HEK293 (cell line): ENCODE data around the gene ACAP3.
A peak's percentile ranks its signal among the peaks of the same experiment; 100 is the strongest.

Source experiments
- BCL11A ChIP-seq: fragments of 450-650 bp; formaldehyde crosslinking; IDR thresholded peaks from 2 replicates; pipeline ENCODE4 v1.5.1; 2016; ENCODE audit warnings: low read depth, missing biosample characterization, missing genetic modification characterization
- HOXA7 ChIP-seq: sonication (generic); formaldehyde crosslinking; IDR thresholded peaks from 2 replicates; pipeline ENCODE4 v1.8.1; 2022; ENCODE audit warnings: missing genetic modification reagents, borderline replicate concordance
- HOXD13 ChIP-seq: sonication (generic); formaldehyde crosslinking; IDR thresholded peaks from 2 replicates; pipeline ENCODE4 v1.8.0; 2022; ENCODE audit warnings: missing genetic modification reagents, borderline replicate concordance
- KLF9 ChIP-seq: fragments of 450-650 bp; formaldehyde crosslinking; IDR thresholded peaks from 2 replicates; pipeline ENCODE4 v1.5.1; 2016; ENCODE audit warnings: missing biosample characterization, missing genetic modification characterization, low read depth
- SP3 ChIP-seq: fragments of 450-650 bp; formaldehyde crosslinking; IDR thresholded peaks from 2 replicates; pipeline ENCODE4 v1.5.1; 2016; ENCODE audit warnings: missing biosample characterization, missing genetic modification characterization
- SP7 ChIP-seq: fragments of 450-650 bp; formaldehyde crosslinking; IDR thresholded peaks from 2 replicates; pipeline ENCODE4 v1.5.1; 2016; ENCODE audit warnings: missing biosample characterization, missing genetic modification characterization
- WT1 ChIP-seq: fragments of 450-650 bp; formaldehyde crosslinking; IDR thresholded peaks from 2 replicates; pipeline ENCODE4 v1.5.1; 2016; ENCODE audit warnings: missing biosample characterization, missing genetic modification characterization
- ZBTB17 ChIP-seq: fragments of 450-650 bp; formaldehyde crosslinking; IDR thresholded peaks from 2 replicates; pipeline ENCODE4 v1.5.1; 2016; ENCODE audit warnings: missing biosample characterization, missing genetic modification characterization
- ZBTB48 ChIP-seq: fragments of 450-650 bp; formaldehyde crosslinking; IDR thresholded peaks from 2 replicates; pipeline ENCODE4 v1.5.1; 2016; ENCODE audit warnings: missing biosample characterization, missing genetic modification characterization
- ZFHX2 ChIP-seq: fragments of 450-650 bp; formaldehyde crosslinking; conservative IDR thresholded peaks from 2 replicates; pipeline ENCODE4 v1.5.1; 2016; ENCODE audit warnings: missing biosample characterization, missing genetic modification characterization
- ZNF132 ChIP-seq: fragments of 450-650 bp; formaldehyde crosslinking; IDR thresholded peaks from 2 replicates; pipeline ENCODE4 v1.5.1; 2017; ENCODE audit warnings: missing biosample characterization, missing genetic modification characterization, borderline replicate concordance
- ZNF133 ChIP-seq: fragments of 450-650 bp; formaldehyde crosslinking; IDR thresholded peaks from 2 replicates; pipeline ENCODE4 v1.5.1; 2016; ENCODE audit warnings: missing biosample characterization, missing genetic modification characterization
- ZNF174 ChIP-seq: fragments of 450-650 bp; formaldehyde crosslinking; IDR thresholded peaks from 2 replicates; pipeline ENCODE4 v1.5.0; 2017; ENCODE audit warnings: missing biosample characterization, mild to moderate bottlenecking, missing genetic modification characterization
- ZNF248 ChIP-seq: fragments of 450-650 bp; formaldehyde crosslinking; IDR thresholded peaks from 2 replicates; pipeline ENCODE4 v1.5.1; 2017; ENCODE audit warnings: missing biosample characterization, missing genetic modification characterization
- ZNF266 ChIP-seq: fragments of 450-650 bp; formaldehyde crosslinking; IDR thresholded peaks from 2 replicates; pipeline ENCODE4 v1.5.1; 2016; ENCODE audit warnings: missing biosample characterization, missing genetic modification characterization, low read depth
- ZNF274 ChIP-seq, 2 experiments: fragments of 200-500 bp in 1 of 2; fragments of 450-650 bp in 1 of 2; sonication (Bioruptor generic) in 1 of 2; formaldehyde crosslinking in 1 of 2; IDR thresholded peaks; 2 replicates each; pipeline versions ENCODE4 v1.5.1 to v1.6.1; 2014 to 2016; ENCODE audit warnings: borderline replicate concordance in 1 of 2, inconsistent platforms in 1 of 2, low read length in 1 of 2, missing biosample characterization in 1 of 2, missing genetic modification characterization in 1 of 2
- ZNF423 ChIP-seq: fragments of 450-650 bp; formaldehyde crosslinking; IDR thresholded peaks from 2 replicates; pipeline ENCODE4 v1.5.1; 2016; ENCODE audit warnings: missing biosample characterization, missing genetic modification characterization
- ZNF549 ChIP-seq: fragments of 450-650 bp; IDR thresholded peaks from 2 replicates; pipeline ENCODE4 v1.5.1; 2018; ENCODE audit warnings: missing biosample characterization, missing genetic modification characterization, mild to moderate bottlenecking, inconsistent platforms, moderate library complexity
- ZNF560 ChIP-seq: fragments of 450-650 bp; formaldehyde crosslinking; IDR thresholded peaks from 2 replicates; pipeline ENCODE4 v1.5.1; 2017; ENCODE audit warnings: missing biosample characterization, missing genetic modification characterization, borderline replicate concordance
- ZNF561 ChIP-seq: fragments of 450-650 bp; IDR thresholded peaks from 2 replicates; pipeline ENCODE4 v1.5.1; 2018; ENCODE audit warnings: missing biosample characterization, missing genetic modification characterization, borderline replicate concordance
- ZNF571 ChIP-seq: fragments of 450-650 bp; formaldehyde crosslinking; IDR thresholded peaks from 2 replicates; pipeline ENCODE4 v1.5.0; 2017; ENCODE audit warnings: missing biosample characterization, missing genetic modification characterization
- ZNF585B ChIP-seq: fragments of 450-650 bp; formaldehyde crosslinking; IDR thresholded peaks from 2 replicates; pipeline ENCODE4 v1.5.1; 2016; ENCODE audit warnings: missing biosample characterization, missing genetic modification characterization
- ZNF629 ChIP-seq: fragments of 450-650 bp; formaldehyde crosslinking; IDR thresholded peaks from 2 replicates; pipeline ENCODE4 v1.5.1; 2017; ENCODE audit warnings: missing biosample characterization, missing genetic modification characterization
- ZNF654 ChIP-seq: fragments of 450-650 bp; formaldehyde crosslinking; IDR thresholded peaks from 2 replicates; pipeline ENCODE4 v1.5.1; 2016; ENCODE audit warnings: low read depth, missing biosample characterization, missing genetic modification characterization
- ZNF658 ChIP-seq: fragments of 450-650 bp; formaldehyde crosslinking; IDR thresholded peaks from 2 replicates; pipeline ENCODE4; 2016; ENCODE audit warnings: missing biosample characterization, missing genetic modification characterization
- ZNF670 ChIP-seq: fragments of 450-650 bp; formaldehyde crosslinking; IDR thresholded peaks from 2 replicates; pipeline ENCODE4 v1.5.1; 2016; ENCODE audit warnings: missing biosample characterization, missing genetic modification characterization, low read depth
- ZNF707 ChIP-seq: fragments of 450-650 bp; formaldehyde crosslinking; IDR thresholded peaks from 2 replicates; pipeline ENCODE4 v1.5.1; 2016; ENCODE audit warnings: missing biosample characterization, missing genetic modification characterization
- ZNF837 ChIP-seq: fragments of 450-650 bp; formaldehyde crosslinking; IDR thresholded peaks from 2 replicates; pipeline ENCODE4 v1.5.1; 2016; ENCODE audit warnings: missing biosample characterization, missing genetic modification characterization
- ZSCAN23 ChIP-seq: fragments of 450-650 bp; formaldehyde crosslinking; IDR thresholded peaks from 2 replicates; pipeline ENCODE4 v1.5.1; 2016; ENCODE audit warnings: missing biosample characterization, missing genetic modification characterization
- TF ChIP-seq, protein P1 (sequence below): fragments of 450-650 bp; formaldehyde crosslinking; optimal IDR thresholded peaks from 2 replicates; pipeline ENCODE3; 2016; ENCODE audit warnings: missing biosample characterization, mild to moderate bottlenecking, missing genetic modification characterization
- TF ChIP-seq, protein P2 (sequence below): fragments of 450-650 bp; formaldehyde crosslinking; IDR thresholded peaks from 2 replicates; pipeline ENCODE4 v1.5.1; 2016; ENCODE audit warnings: missing biosample characterization, missing genetic modification characterization
- TF ChIP-seq, protein P3 (sequence below): fragments of 450-650 bp; formaldehyde crosslinking; IDR thresholded peaks from 2 replicates; pipeline ENCODE4 v1.5.1; 2016; ENCODE audit warnings: missing biosample characterization, missing genetic modification characterization, low read depth
- TF ChIP-seq, protein P4 (sequence below): fragments of 450-650 bp; formaldehyde crosslinking; IDR thresholded peaks from 2 replicates; pipeline ENCODE4 v1.5.1; 2017; ENCODE audit warnings: missing biosample characterization, missing genetic modification characterization
- TF ChIP-seq, protein P5 (sequence below): fragments of 450-650 bp; formaldehyde crosslinking; IDR thresholded peaks from 2 replicates; pipeline ENCODE4 v1.5.1; 2016; ENCODE audit warnings: missing biosample characterization, missing genetic modification characterization

ACAP3 gene

DNA sequence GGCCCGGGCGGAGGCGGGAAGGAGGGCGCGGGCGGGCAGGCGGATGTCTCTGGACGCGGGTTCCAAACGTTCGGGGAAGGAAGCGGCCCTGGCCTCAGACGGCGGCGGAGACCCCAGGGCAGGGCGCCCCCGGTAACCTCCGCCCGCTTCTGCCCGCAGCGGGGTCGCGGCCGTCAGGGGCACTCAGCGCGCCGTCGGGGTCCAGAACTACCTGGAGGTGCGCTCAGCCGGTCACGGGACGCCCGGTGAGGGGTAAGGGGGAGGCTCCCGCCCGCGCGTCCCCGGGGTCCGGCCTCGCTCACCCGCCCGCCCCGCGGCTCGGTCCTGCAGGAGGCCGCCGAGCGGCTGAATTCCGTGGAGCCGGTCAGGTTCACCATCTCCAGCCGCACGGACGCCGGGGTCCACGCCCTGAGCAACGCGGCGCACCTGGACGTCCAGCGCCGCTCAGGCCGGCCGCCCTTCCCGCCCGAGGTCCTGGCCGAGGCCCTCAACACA is 1.1 kb upstream of the ACAP3 start (continued):
- TF ChIP-seq ZNF274 (IDR thresholded peaks at IDR 0.05; ENCODE audit: low read length): no peak
- no peak for TF ChIP-seq ZNF274 (tag by site-specific recombination; IDR thresholded peaks at IDR 0.05; ENCODE audit: borderline replicate concordance)
- TF ChIP-seq ZNF658: no peak
- no peak for TF ChIP-seq ZNF423 (tag by site-specific recombination)
- peak; percentile 97 for TF ChIP-seq ZFHX2 (tag by site-specific recombination)
- TF ChIP-seq ZNF837 (tag by site-specific recombination): no peak
- TF ChIP-seq HOXA7: no peak
- TF ChIP-seq ZNF585B (tag by site-specific recombination): no peak
- no peak for TF ChIP-seq ZNF549
- TF ChIP-seq, protein P1, sequence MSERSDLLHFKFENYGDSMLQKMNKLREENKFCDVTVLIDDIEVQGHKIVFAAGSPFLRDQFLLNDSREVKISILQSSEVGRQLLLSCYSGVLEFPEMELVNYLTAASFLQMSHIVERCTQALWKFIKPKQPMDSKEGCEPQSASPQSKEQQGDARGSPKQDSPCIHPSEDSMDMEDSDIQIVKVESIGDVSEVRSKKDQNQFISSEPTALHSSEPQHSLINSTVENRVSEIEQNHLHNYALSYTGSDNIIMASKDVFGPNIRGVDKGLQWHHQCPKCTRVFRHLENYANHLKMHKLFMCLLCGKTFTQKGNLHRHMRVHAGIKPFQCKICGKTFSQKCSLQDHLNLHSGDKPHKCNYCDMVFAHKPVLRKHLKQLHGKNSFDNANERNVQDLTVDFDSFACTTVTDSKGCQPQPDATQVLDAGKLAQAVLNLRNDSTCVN: peak; percentile 36
- TF ChIP-seq ZNF571: no peak
- 0 out of 2 replicates have a peak, but pooled peaks have one; percentile 3 for TF ChIP-seq SP7 (tag by site-specific recombination)
- TF ChIP-seq, protein P2, sequence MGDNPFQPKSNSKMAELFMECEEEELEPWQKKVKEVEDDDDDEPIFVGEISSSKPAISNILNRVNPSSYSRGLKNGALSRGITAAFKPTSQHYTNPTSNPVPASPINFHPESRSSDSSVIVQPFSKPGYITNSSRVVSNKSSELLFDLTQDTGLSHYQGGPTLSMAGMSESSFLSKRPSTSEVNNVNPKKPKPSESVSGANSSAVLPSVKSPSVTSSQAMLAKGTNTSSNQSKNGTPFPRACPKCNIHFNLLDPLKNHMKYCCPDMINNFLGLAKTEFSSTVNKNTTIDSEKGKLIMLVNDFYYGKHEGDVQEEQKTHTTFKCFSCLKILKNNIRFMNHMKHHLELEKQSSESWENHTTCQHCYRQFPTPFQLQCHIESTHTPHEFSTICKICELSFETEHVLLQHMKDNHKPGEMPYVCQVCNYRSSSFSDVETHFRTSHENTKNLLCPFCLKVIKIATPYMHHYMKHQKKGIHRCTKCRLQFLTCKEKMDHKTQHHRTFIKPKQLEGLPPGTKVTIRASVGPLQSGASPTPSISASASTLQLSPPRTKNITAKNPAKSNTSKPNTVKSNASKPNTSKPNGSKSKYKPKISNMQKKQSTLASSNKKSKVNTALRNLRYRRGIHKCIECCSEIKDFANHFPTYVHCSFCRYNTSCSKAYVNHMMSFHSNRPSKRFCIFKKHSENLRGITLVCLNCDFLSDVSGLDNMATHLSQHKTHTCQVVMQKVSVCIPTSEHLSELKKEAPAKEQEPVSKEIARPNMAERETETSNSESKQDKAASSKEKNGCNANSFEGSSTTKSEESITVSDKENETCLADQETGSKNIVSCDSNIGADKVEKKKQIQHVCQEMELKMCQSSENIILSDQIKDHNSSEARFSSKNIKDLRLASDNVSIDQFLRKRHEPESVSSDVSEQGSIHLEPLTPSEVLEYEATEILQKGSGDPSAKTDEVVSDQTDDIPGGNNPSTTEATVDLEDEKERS (tag by site-specific recombination): no peak
- no peak for TF ChIP-seq ZNF266 (tag by site-specific recombination)
- TF ChIP-seq, protein P3, sequence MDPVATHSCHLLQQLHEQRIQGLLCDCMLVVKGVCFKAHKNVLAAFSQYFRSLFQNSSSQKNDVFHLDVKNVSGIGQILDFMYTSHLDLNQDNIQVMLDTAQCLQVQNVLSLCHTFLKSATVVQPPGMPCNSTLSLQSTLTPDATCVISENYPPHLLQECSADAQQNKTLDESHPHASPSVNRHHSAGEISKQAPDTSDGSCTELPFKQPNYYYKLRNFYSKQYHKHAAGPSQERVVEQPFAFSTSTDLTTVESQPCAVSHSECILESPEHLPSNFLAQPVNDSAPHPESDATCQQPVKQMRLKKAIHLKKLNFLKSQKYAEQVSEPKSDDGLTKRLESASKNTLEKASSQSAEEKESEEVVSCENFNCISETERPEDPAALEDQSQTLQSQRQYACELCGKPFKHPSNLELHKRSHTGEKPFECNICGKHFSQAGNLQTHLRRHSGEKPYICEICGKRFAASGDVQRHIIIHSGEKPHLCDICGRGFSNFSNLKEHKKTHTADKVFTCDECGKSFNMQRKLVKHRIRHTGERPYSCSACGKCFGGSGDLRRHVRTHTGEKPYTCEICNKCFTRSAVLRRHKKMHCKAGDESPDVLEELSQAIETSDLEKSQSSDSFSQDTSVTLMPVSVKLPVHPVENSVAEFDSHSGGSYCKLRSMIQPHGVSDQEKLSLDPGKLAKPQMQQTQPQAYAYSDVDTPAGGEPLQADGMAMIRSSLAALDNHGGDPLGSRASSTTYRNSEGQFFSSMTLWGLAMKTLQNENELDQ (tag by site-specific recombination): no peak
- TF ChIP-seq ZNF670 (tag by site-specific recombination): no peak
- no peak for TF ChIP-seq ZNF133
- TF ChIP-seq, protein P4, sequence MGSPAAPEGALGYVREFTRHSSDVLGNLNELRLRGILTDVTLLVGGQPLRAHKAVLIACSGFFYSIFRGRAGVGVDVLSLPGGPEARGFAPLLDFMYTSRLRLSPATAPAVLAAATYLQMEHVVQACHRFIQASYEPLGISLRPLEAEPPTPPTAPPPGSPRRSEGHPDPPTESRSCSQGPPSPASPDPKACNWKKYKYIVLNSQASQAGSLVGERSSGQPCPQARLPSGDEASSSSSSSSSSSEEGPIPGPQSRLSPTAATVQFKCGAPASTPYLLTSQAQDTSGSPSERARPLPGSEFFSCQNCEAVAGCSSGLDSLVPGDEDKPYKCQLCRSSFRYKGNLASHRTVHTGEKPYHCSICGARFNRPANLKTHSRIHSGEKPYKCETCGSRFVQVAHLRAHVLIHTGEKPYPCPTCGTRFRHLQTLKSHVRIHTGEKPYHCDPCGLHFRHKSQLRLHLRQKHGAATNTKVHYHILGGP (tag by site-specific recombination): no peak
- TF ChIP-seq ZNF174 (tag by site-specific recombination): no peak
- no peak for TF ChIP-seq SP3 (tag by site-specific recombination)
- TF ChIP-seq WT1 (tag by site-specific recombination): no peak
- no peak for TF ChIP-seq ZBTB17 (tag by site-specific recombination)
- TF ChIP-seq ZNF248 (tag by site-specific recombination): no peak
- TF ChIP-seq, protein P5, sequence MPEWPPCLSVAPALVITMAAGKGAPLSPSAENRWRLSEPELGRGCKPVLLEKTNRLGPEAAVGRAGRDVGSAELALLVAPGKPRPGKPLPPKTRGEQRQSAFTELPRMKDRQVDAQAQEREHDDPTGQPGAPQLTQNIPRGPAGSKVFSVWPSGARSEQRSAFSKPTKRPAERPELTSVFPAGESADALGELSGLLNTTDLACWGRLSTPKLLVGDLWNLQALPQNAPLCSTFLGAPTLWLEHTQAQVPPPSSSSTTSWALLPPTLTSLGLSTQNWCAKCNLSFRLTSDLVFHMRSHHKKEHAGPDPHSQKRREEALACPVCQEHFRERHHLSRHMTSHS (tag by site-specific recombination): no peak
- TF ChIP-seq ZNF654 (tag by site-specific recombination): no peak
- no peak for TF ChIP-seq ZBTB48 (tag by site-specific recombination)
- no peak for TF ChIP-seq HOXD13 (CRISPR knock-in tag)
- TF ChIP-seq KLF9 (tag by site-specific recombination): no peak
- TF ChIP-seq ZSCAN23 (tag by site-specific recombination): no peak
- no peak for TF ChIP-seq ZNF132 (tag by site-specific recombination)
- no peak for TF ChIP-seq BCL11A (tag by site-specific recombination)
- TF ChIP-seq ZNF561 (tag by site-specific recombination): 0 out of 2 replicates have a peak, but pooled peaks have one; percentile 35
- TF ChIP-seq ZNF707 (tag by site-specific recombination): no peak
- TF ChIP-seq ZNF629: no peak
- no peak for TF ChIP-seq ZNF560 (tag by site-specific recombination)
